ENCODE measurements around the gene FCN1.

Gene FCN1

DNA sequence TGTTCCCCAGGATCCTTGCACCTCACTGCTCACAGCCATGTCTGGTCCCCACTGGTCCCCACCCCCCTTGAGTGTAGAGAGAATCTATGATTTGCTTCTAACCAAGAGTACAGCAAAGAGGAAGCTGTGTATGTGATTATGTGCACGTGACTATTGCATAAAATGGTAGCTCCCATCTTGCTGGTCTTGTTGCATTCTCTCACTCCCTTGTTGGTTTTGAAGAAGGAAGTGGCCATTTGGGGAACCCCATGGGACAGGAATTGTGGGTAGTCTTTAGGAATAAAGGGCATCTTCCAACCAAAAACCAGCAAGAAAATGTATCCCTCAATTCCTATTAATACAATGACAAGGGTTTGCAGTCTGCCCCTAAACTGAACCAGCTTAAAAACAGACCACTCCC is 42.3 kb downstream of the FCN1 start:
- H3K36me3 ChIP-seq, result no peaks in the 10 kb centered on the region
- TF ChIP-seq, protein P1, sequence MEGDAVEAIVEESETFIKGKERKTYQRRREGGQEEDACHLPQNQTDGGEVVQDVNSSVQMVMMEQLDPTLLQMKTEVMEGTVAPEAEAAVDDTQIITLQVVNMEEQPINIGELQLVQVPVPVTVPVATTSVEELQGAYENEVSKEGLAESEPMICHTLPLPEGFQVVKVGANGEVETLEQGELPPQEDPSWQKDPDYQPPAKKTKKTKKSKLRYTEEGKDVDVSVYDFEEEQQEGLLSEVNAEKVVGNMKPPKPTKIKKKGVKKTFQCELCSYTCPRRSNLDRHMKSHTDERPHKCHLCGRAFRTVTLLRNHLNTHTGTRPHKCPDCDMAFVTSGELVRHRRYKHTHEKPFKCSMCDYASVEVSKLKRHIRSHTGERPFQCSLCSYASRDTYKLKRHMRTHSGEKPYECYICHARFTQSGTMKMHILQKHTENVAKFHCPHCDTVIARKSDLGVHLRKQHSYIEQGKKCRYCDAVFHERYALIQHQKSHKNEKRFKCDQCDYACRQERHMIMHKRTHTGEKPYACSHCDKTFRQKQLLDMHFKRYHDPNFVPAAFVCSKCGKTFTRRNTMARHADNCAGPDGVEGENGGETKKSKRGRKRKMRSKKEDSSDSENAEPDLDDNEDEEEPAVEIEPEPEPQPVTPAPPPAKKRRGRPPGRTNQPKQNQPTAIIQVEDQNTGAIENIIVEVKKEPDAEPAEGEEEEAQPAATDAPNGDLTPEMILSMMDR (IDR thresholded peaks at IDR 0.05; ENCODE audit: low read depth, low read length), result no peak
- no peak overlapping the region for H3K4me3 ChIP-seq (ENCODE audit: low read depth, low read length)
- no peaks in the 10 kb centered on the region for H3K27me3 ChIP-seq
- no peak for DNase-seq
- H3K9me3 ChIP-seq, result no peaks in the 10 kb centered on the region
- H3K4me1 ChIP-seq, result no peaks in the 10 kb centered on the region

DNA sequence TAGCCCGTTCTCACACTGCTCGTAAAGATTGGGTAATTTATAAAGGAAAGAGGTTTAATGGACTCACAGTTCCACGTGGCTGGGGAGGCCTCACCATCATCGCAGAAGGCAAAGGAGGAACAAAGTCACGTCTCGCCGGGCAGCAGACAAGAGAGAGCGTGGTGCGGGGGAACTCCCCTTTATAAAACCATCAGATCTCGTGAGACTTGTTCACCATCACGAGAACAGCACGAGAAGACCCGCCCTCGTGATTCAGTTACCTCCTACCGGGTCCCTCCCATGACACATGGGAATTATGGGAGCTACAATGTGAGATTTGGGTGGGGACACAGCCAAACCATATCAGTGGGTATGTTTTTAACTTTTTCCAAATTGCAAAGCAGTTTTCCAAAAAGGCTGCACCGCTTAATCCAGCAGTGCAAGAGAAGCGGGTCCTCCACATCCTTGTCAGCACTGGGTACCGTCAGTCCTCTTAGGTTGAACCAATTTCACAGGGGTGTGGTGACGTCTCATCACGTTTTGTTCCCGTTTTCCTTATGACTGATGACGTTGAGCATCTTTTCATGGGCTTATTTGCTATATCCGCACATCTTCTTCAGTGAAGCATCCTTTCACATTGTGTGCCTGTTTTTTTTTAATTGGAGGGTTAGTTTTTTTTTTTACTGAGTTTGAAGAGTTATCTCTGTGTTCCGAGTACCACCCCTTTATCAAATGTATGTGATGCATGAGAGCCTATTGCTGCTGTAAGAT is 45.1 kb downstream of the FCN1 start:
- Histone ChIP-seq H3K4me1 (no peaks in the 10 kb centered on the region), H3K4me3 (ENCODE audit: low read depth, low read length) (no peak overlapping the region)

DNA sequence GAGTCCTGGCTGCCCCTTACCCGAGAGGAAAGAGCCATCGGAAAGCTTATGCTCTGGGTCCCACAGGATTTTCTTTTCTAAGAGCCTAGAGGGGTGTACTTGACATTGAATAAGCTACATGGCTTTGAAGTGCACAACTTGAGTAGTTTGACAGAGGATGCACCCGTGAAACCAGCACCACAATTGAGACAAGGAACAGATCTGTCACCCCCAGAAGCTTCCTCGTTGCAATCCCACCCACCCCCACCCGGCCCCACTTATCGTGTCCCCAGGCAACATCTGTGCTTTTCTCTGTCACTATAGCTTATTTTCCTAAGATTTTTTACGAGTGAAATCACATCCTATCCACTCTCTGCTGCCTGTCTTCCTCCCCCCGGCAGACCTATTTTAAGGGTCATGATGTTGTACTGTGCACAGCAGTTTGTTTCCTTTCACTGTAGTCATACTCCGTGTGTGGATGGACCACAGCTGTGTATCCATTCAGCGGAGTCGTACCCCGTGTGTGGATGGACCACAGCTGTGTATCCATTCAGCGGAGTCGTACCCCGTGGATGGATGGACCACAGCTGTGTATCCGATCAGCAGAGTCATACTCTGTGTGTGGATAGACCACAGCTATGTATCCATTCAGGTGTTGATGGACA is 45.9 kb downstream of the FCN1 start:
- H3K27me3 ChIP-seq, result no peaks in the 10 kb centered on the region
- no peak for DNase-seq
- H3K36me3 ChIP-seq, result no peaks in the 10 kb centered on the region

More for the DNA sequence above, 45.1 kb downstream of the FCN1 start:
- no peak for DNase-seq
- TF ChIP-seq, protein P1 (IDR thresholded peaks at IDR 0.05; ENCODE audit: low read depth, low read length), result no peak
- H3K36me3 ChIP-seq, result no peaks in the 10 kb centered on the region
- no peaks in the 10 kb centered on the region for H3K27me3 ChIP-seq
- no peaks in the 10 kb centered on the region for H3K9me3 ChIP-seq

DNA sequence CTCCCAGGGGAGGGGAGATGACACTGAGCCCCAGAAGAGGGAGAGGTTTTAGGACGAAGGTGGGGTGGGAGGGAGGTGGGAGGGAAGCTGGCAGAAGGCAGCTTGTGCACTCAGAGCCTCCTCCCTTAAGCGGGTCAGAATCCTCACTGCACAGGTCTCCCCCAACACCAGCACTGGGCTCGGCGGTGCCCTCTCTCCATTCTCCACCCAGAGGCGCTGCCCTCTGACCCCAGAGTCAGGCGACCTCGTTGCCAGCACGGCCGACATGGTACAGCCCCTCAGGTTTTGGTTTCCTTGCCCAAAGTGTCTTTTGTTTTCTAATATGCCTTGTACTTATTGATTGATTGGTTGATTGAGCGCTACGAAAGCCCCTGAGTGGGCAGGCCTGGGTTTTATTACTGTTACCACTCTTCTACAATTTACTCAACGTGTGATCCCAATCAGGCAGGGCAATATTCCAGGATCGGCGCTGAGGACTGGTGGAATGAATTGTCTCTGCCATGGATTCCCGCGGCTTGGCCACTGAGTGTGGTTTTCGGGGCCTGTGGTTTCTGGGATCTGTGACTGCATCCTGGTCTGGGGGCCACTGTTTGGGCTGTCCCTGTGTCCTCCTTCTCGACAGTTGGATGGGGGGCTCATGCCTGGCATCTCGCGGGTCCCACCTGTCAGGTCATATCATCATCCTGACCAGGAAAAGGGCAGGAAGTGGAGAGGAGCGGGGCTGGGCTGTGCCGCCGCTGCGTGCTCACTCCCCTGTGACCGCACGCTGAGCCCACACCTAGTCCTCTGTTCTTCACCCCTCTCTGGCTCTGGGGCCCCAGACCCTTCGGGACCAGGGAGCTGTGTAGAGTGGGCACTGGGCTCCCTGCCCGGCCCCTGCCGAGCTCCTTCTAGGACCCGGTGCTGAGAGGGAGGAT is 46.7 kb downstream of the FCN1 start:
- Histone ChIP-seq H3K36me3 (no peaks in the 10 kb centered on the region), H3K4me3 (ENCODE audit: low read depth, low read length) (no peak overlapping the region), H3K9me3 (no peaks in the 10 kb centered on the region), H3K4me1 (no peaks in the 10 kb centered on the region), H3K27me3 (no peaks in the 10 kb centered on the region)
- TF ChIP-seq, protein P1 (IDR thresholded peaks at IDR 0.05; ENCODE audit: low read depth, low read length), result no peak
- no peak for DNase-seq

More for the DNA sequence above, 45.9 kb downstream of the FCN1 start:
- Histone ChIP-seq H3K4me3 (ENCODE audit: low read depth, low read length) (no peak overlapping the region), H3K4me1 (no peaks in the 10 kb centered on the region), H3K9me3 (no peaks in the 10 kb centered on the region)
- TF ChIP-seq, protein P1 (IDR thresholded peaks at IDR 0.05; ENCODE audit: low read depth, low read length), result no peak

DNA sequence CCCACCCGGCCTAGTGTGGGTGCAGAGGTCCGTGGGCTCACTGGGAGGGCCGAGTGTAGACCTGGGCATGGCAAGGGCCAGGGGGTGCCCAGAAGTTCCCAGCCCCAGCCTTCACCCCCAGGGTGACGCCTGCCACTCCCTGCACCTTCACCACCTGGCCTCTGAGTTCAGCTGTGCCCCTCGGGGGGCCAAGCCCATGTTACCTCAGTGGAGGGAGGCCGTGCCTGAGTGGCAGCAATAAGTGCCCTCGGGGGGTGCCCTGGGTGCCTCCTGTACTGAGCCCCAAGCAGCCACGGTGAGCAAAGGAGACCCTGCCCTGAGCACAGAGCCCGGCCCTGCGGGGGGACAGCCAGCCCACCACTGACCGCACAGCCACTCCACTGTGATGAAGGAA is 47.4 kb downstream of the FCN1 start:
- H3K27me3 ChIP-seq, result no peaks in the 10 kb centered on the region
- no peaks in the 10 kb centered on the region for H3K36me3 ChIP-seq
- TF ChIP-seq, protein P1 (IDR thresholded peaks at IDR 0.05; ENCODE audit: low read depth, low read length), result no peak
- no peak for DNase-seq
- H3K4me3 ChIP-seq (ENCODE audit: low read depth, low read length), result no peak overlapping the region
- no peaks in the 10 kb centered on the region for H3K9me3 ChIP-seq
- H3K4me1 ChIP-seq, result no peaks in the 10 kb centered on the region

All from BE2C (cell line).